GM12878 (cell line): ENCODE data around the gene AGRN. TPM values are rescaled to one million over a fixed set of nuclear protein-coding genes. Genes with fewer than 3 reads are reported as not detected.

Experiments used
- CHD2 ChIP-seq: IDR thresholded peaks from 2 replicates; pipeline ENCODE4 v1.6.1; 2011; ENCODE audit warnings: low read depth, low read length, improper control_type of control experiment, borderline replicate concordance
- EED ChIP-seq: sonication (generic); IDR thresholded peaks from 2 replicates; pipeline ENCODE4 v1.6.1; 2016; ENCODE audit warnings: antibody characterized with exemption, low read depth
- GABPA ChIP-seq: IDR thresholded peaks from 2 replicates; pipeline ENCODE4 v1.6.1; 2014; ENCODE audit warnings: antibody characterized with exemption, low read depth, mild to moderate bottlenecking, inconsistent platforms
- HDAC2 ChIP-seq: fragments of 200-600 bp; sonication (generic); IDR thresholded peaks from 2 replicates; pipeline ENCODE4 v1.6.1; 2017
- HDGF ChIP-seq: fragments of 450-650 bp; IDR thresholded peaks from 2 replicates; pipeline ENCODE4 v1.6.1; 2016; ENCODE audit warnings: antibody characterized with exemption
- IKZF1 ChIP-seq: fragments of 450-650 bp; conservative IDR thresholded peaks from 2 replicates; pipeline ENCODE4 v1.6.1; 2017; ENCODE audit warnings: antibody characterized with exemption, mild to moderate bottlenecking
- KAT2A ChIP-seq: conservative IDR thresholded peaks from 2 replicates; pipeline ENCODE4 v1.6.1; 2011; ENCODE audit warnings: low read depth, low read length; ENCODE audit not compliant: control insufficient read depth
- MEF2B ChIP-seq: fragments of 450-650 bp; IDR thresholded peaks from 2 replicates; pipeline ENCODE4 v1.6.1; 2018; ENCODE audit warnings: mild to moderate bottlenecking, moderate library complexity; ENCODE audit not compliant: partially characterized antibody, poor library complexity, severe bottlenecking
- MYC ChIP-seq: IDR thresholded peaks from 2 replicates; pipeline ENCODE4 v1.6.1; 2011; ENCODE audit warnings: mild to moderate bottlenecking, low read length, moderate library complexity, inconsistent platforms; ENCODE audit not compliant: insufficient read depth, insufficient replicate concordance, insufficient read length, severe bottlenecking
- PAX5 ChIP-seq: IDR thresholded peaks from 2 replicates; pipeline ENCODE4 v1.6.1; 2011; ENCODE audit warnings: low read depth, low read length, borderline replicate concordance
- PAX8 ChIP-seq: fragments of 450-650 bp; IDR thresholded peaks from 2 replicates; pipeline ENCODE4 v1.6.1; 2017; ENCODE audit warnings: mild to moderate bottlenecking, moderate library complexity
- RUNX3 ChIP-seq: IDR thresholded peaks from 2 replicates; pipeline ENCODE4 v1.6.1; 2012; ENCODE audit warnings: low read length, inconsistent platforms
- SIX5 ChIP-seq: IDR thresholded peaks from 2 replicates; pipeline ENCODE4 v1.6.1; 2011; ENCODE audit warnings: mild to moderate bottlenecking, low read depth, low read length, moderate library complexity; ENCODE audit not compliant: severe bottlenecking
- SMAD1 ChIP-seq: fragments of 450-650 bp; IDR thresholded peaks from 2 replicates; pipeline ENCODE4 v1.6.1; 2018; ENCODE audit warnings: mild to moderate bottlenecking, low read depth; ENCODE audit not compliant: partially characterized antibody
- TARDBP ChIP-seq: IDR thresholded peaks from 2 replicates; pipeline ENCODE4 v1.6.1; 2016; ENCODE audit warnings: borderline replicate concordance
- polyA plus RNA-seq, 11 experiments: library from polyadenylated mRNA; depleted of rRNA in 4 of 11; unstranded in 6 of 11; stranded (reverse) in 5 of 11; fragments of >200 nt; fragmentation: Nextera tagmentation in 4 of 11; fragmentation: Illumina TruSeq in 1 of 11; extraction: Ambion mirVana in 4 of 11; extraction: Trizol in 1 of 11; gene quantifications; 1 replicate in 1 of 11; 2 replicates in 10 of 11; pipeline versions ENCODE4 v1.2.1 to v1.2.3, GENCODE V29; 2011 to 2016; ENCODE audit warnings: inconsistent platforms in 2 of 11, missing spikeins in 2 of 11, low read depth in 1 of 11
- total RNA-seq, 4 experiments: library from RNA; depleted of rRNA in 3 of 4; stranded (reverse); fragments of >200 nt in 3 of 4; fragmentation: Illumina TruSeq in 1 of 4; extraction: Trizol in 1 of 4; gene quantifications; 2 replicates each; pipeline versions ENCODE4 v1.2.1 to v1.2.3, GENCODE V29; 2013 to 2021
- TF ChIP-seq, protein P1 (sequence below): fragments of 150-350 bp; IDR thresholded peaks from 2 replicates; pipeline ENCODE4 v1.6.1; 2016; ENCODE audit warnings: low read depth, low read length
- TF ChIP-seq, protein P2 (sequence below): fragments of 450-650 bp; IDR thresholded peaks from 2 replicates; pipeline ENCODE4 v1.6.1; 2016; ENCODE audit warnings: mild to moderate bottlenecking
- TF ChIP-seq, protein P3 (sequence below), 3 experiments: IDR thresholded peaks in 2 of 3; conservative IDR thresholded peaks in 1 of 3; 2 replicates each; pipeline ENCODE4 v1.5.1; 2011; ENCODE audit warnings: low read depth in 3 of 3, low read length in 3 of 3, mild to moderate bottlenecking in 3 of 3, control low read depth in 2 of 3, moderate library complexity in 2 of 3, inconsistent platforms in 1 of 3, mixed read lengths in 1 of 3; ENCODE audit not compliant: control insufficient read depth in 2 of 3, insufficient read depth in 1 of 3; ENCODE audit errors: extremely low read depth in 1 of 3
- TF ChIP-seq, protein P4 (sequence below): fragments of 450-650 bp; IDR thresholded peaks from 2 replicates; pipeline ENCODE4 v1.6.1; 2017; ENCODE audit warnings: mild to moderate bottlenecking, moderate library complexity

The AGRN gene
- total and polyA plus RNA-seq, 10 of the 15 experiments (the other 5 are each of a cell fraction or from before 2014, with no cell fraction given), result 0.02 to 41.8 (median 4.1) TPM

DNA sequence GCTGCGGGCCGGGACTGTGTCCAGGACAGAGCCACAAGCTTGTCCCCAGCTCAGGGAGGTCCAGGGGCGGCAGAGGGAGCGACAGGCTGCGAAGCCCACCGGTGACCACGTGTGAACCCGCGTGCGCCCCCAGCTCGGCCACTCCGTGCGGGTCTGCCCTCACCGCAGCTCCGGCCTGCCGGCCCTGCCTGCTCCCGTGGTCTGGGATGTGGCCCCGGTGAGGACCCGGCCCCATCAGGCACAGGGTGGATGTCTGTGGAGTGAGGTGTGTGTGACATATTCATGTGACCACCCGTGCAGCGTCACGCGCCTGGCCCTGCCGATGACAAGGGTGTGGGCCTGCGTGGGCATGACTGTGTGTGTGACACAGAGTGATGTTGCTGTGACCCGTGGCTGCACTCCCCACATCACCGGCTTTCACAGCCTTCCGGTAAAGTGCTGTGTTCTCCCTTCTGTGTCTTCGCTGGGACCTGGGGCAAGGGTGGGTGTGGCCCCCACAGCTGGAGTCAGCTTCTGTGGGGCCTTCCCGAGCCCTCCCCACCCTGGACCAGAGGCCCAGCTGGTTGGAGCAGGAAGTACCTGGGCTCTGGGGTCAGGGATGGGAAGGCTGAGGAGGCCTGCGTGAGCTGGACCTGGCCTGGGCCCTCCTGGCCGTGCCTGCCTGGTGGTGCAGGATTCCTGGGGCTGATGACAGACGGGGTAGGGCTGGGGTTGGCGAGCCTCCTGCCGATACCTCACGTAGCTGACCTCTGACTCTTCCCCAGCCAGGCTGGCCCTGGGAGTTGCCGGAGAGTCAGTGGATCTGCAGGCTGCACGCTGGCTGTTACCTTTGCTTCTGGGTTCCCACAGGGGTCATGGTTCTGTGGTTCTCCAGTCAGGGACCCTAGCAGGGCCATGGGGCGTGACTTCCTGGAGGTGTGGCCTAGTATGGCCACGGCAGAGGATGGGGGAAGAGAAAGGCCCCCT, 50.1 kb downstream of the AGRN start (continued):
- TF ChIP-seq PAX5 (0 out of 2 replicates have a peak, but pooled peaks have one; percentile 35), MYC (no peak), IKZF1 (peak; percentile 42; the same call in 1 of the 2 replicates), RUNX3 (no peak), CHD2 (no peak), KAT2A (no peak), SIX5 (no peak), TARDBP (no peak), PAX8 (no peak), EED (no peak), SMAD1 (no peak), MEF2B (no peak), HDAC2 (no peak), GABPA (no peak), HDGF (peak; percentile 56; the same call in 1 of the 2 replicates)
- TF ChIP-seq, protein P1, sequence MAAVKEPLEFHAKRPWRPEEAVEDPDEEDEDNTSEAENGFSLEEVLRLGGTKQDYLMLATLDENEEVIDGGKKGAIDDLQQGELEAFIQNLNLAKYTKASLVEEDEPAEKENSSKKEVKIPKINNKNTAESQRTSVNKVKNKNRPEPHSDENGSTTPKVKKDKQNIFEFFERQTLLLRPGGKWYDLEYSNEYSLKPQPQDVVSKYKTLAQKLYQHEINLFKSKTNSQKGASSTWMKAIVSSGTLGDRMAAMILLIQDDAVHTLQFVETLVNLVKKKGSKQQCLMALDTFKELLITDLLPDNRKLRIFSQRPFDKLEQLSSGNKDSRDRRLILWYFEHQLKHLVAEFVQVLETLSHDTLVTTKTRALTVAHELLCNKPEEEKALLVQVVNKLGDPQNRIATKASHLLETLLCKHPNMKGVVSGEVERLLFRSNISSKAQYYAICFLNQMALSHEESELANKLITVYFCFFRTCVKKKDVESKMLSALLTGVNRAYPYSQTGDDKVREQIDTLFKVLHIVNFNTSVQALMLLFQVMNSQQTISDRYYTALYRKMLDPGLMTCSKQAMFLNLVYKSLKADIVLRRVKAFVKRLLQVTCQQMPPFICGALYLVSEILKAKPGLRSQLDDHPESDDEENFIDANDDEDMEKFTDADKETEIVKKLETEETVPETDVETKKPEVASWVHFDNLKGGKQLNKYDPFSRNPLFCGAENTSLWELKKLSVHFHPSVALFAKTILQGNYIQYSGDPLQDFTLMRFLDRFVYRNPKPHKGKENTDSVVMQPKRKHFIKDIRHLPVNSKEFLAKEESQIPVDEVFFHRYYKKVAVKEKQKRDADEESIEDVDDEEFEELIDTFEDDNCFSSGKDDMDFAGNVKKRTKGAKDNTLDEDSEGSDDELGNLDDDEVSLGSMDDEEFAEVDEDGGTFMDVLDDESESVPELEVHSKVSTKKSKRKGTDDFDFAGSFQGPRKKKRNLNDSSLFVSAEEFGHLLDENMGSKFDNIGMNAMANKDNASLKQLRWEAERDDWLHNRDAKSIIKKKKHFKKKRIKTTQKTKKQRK, result no peak
- TF ChIP-seq, protein P2, sequence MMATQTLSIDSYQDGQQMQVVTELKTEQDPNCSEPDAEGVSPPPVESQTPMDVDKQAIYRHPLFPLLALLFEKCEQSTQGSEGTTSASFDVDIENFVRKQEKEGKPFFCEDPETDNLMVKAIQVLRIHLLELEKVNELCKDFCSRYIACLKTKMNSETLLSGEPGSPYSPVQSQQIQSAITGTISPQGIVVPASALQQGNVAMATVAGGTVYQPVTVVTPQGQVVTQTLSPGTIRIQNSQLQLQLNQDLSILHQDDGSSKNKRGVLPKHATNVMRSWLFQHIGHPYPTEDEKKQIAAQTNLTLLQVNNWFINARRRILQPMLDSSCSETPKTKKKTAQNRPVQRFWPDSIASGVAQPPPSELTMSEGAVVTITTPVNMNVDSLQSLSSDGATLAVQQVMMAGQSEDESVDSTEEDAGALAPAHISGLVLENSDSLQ, result no peak
- TF ChIP-seq, protein P3, sequence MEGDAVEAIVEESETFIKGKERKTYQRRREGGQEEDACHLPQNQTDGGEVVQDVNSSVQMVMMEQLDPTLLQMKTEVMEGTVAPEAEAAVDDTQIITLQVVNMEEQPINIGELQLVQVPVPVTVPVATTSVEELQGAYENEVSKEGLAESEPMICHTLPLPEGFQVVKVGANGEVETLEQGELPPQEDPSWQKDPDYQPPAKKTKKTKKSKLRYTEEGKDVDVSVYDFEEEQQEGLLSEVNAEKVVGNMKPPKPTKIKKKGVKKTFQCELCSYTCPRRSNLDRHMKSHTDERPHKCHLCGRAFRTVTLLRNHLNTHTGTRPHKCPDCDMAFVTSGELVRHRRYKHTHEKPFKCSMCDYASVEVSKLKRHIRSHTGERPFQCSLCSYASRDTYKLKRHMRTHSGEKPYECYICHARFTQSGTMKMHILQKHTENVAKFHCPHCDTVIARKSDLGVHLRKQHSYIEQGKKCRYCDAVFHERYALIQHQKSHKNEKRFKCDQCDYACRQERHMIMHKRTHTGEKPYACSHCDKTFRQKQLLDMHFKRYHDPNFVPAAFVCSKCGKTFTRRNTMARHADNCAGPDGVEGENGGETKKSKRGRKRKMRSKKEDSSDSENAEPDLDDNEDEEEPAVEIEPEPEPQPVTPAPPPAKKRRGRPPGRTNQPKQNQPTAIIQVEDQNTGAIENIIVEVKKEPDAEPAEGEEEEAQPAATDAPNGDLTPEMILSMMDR (IDR thresholded peaks at IDR 0.05 in 2 of 3, conservative IDR thresholded peaks at IDR 0.05 in 1 of 3; ENCODE audit: control insufficient read depth in 2 of 3, extremely low read depth in 1 of 3, insufficient read depth in 1 of 3, low read depth in 3 of 3, low read length in 3 of 3), result no peak
- TF ChIP-seq, protein P4, sequence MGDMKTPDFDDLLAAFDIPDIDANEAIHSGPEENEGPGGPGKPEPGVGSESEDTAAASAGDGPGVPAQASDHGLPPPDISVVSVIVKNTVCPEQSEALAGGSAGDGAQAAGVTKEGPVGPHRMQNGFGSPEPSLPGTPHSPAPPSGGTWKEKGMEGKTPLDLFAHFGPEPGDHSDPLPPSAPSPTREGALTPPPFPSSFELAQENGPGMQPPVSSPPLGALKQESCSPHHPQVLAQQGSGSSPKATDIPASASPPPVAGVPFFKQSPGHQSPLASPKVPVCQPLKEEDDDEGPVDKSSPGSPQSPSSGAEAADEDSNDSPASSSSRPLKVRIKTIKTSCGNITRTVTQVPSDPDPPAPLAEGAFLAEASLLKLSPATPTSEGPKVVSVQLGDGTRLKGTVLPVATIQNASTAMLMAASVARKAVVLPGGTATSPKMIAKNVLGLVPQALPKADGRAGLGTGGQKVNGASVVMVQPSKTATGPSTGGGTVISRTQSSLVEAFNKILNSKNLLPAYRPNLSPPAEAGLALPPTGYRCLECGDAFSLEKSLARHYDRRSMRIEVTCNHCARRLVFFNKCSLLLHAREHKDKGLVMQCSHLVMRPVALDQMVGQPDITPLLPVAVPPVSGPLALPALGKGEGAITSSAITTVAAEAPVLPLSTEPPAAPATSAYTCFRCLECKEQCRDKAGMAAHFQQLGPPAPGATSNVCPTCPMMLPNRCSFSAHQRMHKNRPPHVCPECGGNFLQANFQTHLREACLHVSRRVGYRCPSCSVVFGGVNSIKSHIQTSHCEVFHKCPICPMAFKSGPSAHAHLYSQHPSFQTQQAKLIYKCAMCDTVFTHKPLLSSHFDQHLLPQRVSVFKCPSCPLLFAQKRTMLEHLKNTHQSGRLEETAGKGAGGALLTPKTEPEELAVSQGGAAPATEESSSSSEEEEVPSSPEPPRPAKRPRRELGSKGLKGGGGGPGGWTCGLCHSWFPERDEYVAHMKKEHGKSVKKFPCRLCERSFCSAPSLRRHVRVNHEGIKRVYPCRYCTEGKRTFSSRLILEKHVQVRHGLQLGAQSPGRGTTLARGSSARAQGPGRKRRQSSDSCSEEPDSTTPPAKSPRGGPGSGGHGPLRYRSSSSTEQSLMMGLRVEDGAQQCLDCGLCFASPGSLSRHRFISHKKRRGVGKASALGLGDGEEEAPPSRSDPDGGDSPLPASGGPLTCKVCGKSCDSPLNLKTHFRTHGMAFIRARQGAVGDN, result no peak
